ENCODE results near the gene BEGAIN. TPM values are rescaled to one million over a fixed set of nuclear protein-coding genes. Genes with fewer than 3 reads are reported as not detected.

BEGAIN gene
- total and polyA plus RNA-seq, 2 of the 8 experiments (the other 6 are each of a cell fraction or from before 2014, with no cell fraction given) = 2.9 to 3.0 TPM

DNA sequence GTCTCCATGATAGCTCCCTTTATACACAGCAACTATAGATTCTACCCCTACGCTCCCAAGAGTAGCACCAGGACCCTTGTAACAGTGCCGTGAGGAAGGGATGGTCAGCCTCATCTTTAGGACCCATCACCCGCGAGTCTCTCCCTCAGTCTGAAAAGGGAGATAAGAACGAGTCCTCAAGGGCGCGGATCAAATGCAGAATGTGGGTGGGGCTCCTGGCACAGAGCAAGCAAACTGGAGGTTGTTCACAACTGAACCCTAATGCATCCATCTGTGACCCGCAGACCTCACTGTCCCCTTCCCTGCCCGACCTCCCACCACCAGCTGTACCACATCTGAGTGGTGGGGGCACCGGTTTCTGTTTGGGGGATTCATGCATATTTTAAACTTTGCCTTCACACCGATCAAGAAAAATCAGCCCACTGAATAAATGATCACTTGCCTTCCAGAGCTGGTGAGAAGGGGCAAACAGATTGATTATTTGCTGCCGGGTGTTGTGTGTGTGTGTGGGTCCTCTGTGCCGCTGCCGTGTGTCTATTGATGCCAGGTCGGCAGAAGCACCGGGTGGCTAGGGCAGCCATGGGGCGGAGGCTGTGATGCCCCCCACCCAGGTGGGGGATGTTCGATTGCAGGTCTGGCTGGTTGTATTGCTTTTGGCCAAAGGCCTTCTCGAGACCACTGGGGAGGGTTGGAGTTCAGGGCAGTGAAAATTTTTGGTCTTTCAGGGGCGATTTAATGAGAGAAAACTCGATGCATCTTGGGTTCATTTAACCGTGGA is 35.7 kb upstream of the BEGAIN start:
- Histone ChIP-seq H2BK12ac (ENCODE audit: low read depth, low read length) (no peak overlapping the region), H3K9me3 (ENCODE audit: insufficient read depth in 2 of 2, low read depth in 1 of 2, low read length in 1 of 2) (no peaks in the 10 kb centered on the region), H2BK15ac (ENCODE audit: low read length) (no peak overlapping the region), H2BK5ac (ENCODE audit: low read depth, low read length) (no peak overlapping the region), H3K23me2 (ENCODE audit: low read depth, low read length) (peaks cover 2% of the 10 kb centered on the region; the same call in 1 of the 2 replicates), H3K4me3 (ENCODE audit: extremely low read depth in 1 of 4, insufficient read depth in 2 of 4, low read depth in 3 of 4, low read length in 4 of 4) (no peak overlapping the region), H2AFZ (ENCODE audit: low read length) (no peak overlapping the region), H3K56ac (replicated peaks; ENCODE audit: insufficient read length, low read depth, low read length) (no peak overlapping the region), H3K18ac (ENCODE audit: extremely low read depth, low read length) (no peak overlapping the region), H3K9ac (replicated peaks in 1 of 4; ENCODE audit: extremely low read depth in 1 of 4, low read depth in 3 of 4, low read length in 3 of 4) (no peak overlapping the region), H3K79me1 (ENCODE audit: low read depth, low read length) (no peaks in the 10 kb centered on the region), H3K27me3 (replicated peaks in 1 of 4; ENCODE audit: control insufficient read depth in 3 of 4, extremely low read depth in 1 of 4, insufficient read depth in 3 of 4, low read length in 3 of 4) (peaks cover 0 to 8% (median under 1%) of the 10 kb centered on the region in 4 experiments; a peak in 3 of 7 replicates), H4K91ac (replicated peaks; ENCODE audit: insufficient read length, low read length) (no peak overlapping the region), H3K36me3 (ENCODE audit: control insufficient read depth in 2 of 4, insufficient read depth in 4 of 4, low read length in 3 of 4) (no peaks in the 10 kb centered on the region), H3K4me1 (replicated peaks in 1 of 4; ENCODE audit: control insufficient read depth in 3 of 4, insufficient read depth in 4 of 4, low read length in 3 of 4) (no peaks in the 10 kb centered on the region; a peak in 1 of 7 replicates), H4K8ac (ENCODE audit: extremely low read depth, insufficient read depth, low read length) (no peak overlapping the region), H4K20me1 (replicated peaks in 1 of 2; ENCODE audit: control insufficient read depth in 1 of 2, insufficient read depth in 2 of 2, low read length in 2 of 2) (no peaks in the 10 kb centered on the region), H3K4me2 (ENCODE audit: insufficient read depth in 1 of 2, low read depth in 2 of 2, low read length in 2 of 2) (no peak overlapping the region), H3K14ac (ENCODE audit: insufficient read length) (no peak overlapping the region), H3K79me2 (ENCODE audit: control insufficient read depth in 1 of 2, insufficient read depth in 2 of 2, low read length in 2 of 2) (no peaks in the 10 kb centered on the region), H3K23ac (ENCODE audit: insufficient read length) (no peak overlapping the region), H3K4ac (replicated peaks; ENCODE audit: insufficient read length, low read depth, low read length) (no peak overlapping the region), H4K5ac (ENCODE audit: insufficient read length, low read depth, low read length) (no peak overlapping the region), H2AK5ac (ENCODE audit: low read depth, low read length) (no peak overlapping the region), H2BK20ac (ENCODE audit: low read length) (no peak overlapping the region), H2BK120ac (replicated peaks; ENCODE audit: low read depth, low read length) (no peak overlapping the region), H3K27ac (ENCODE audit: low read depth, low read length) (no peak overlapping the region)
- ChIA-PET POLR2A (ENCODE audit: partially characterized antibody) (no interaction called here), CTCF (ENCODE audit: partially characterized antibody) (interaction anchor here (1.0 to 2.0 kb wide), 2 partner anchors 23 to 239 kb away, joined by 3 to 8 read pairs; no protein-coding TSS in a partner anchor)
- FAIRE-seq (no peak), DNase-seq (ENCODE audit: low read depth in 1 of 2, low spot score in 2 of 2) (no peak)
- TF ChIP-seq CHD1 (IDR thresholded peaks at IDR 0.05; ENCODE audit: low read depth, low read length) (no peak), POLR2A (IDR thresholded peaks at IDR 0.05; ENCODE audit: control extremely low read depth in 1 of 2, low read depth in 2 of 2, low read length in 2 of 2) (no peak), JUND (IDR thresholded peaks at IDR 0.05; ENCODE audit: low read length) (no peak), TEAD4 (IDR thresholded peaks at IDR 0.05; ENCODE audit: low read depth, low read length) (no peak), SAP30 (IDR thresholded peaks at IDR 0.05; ENCODE audit: insufficient read depth, insufficient replicate concordance, low read length) (no peak), SRF (IDR thresholded peaks at IDR 0.05; ENCODE audit: low read depth, low read length) (no peak), RAD21 (IDR thresholded peaks at IDR 0.05 in 1 of 2, conservative IDR thresholded peaks at IDR 0.05 in 1 of 2; ENCODE audit: low read depth in 2 of 2, low read length in 2 of 2) (no peak), BRCA1 (IDR thresholded peaks at IDR 0.05; ENCODE audit: low read depth, low read length) (no peak), SIX5 (IDR thresholded peaks at IDR 0.05; ENCODE audit: low read depth, low read length) (no peak), ASH2L (IDR thresholded peaks at IDR 0.05; ENCODE audit: low read length) (no peak)
- TF ChIP-seq, protein P1, sequence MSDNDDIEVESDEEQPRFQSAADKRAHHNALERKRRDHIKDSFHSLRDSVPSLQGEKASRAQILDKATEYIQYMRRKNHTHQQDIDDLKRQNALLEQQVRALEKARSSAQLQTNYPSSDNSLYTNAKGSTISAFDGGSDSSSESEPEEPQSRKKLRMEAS (IDR thresholded peaks at IDR 0.05) = no peak
- WGBS, 2 experiments (ENCODE audit: extremely low coverage in 1 of 2, insufficient coverage in 1 of 2, insufficient read length in 1 of 2, insufficient replicate concordance in 2 of 2, low coverage in 1 of 2, low lambda C conversion rate in 2 of 2, missing lambda C conversion rate in 1 of 2) = 88% methylated on average over 22 of the region's 22 CpGs; no CpG with 5 or more reads in 1 of the 2 experiments

Measured in H1 (cell line).